SK-N-DZ (cell line): Measurements from ENCODE around the gene RAB25.

Source experiments
- DNase-seq: peaks from one replicate; pipeline ENCODE4 v3.0.0-alpha.2; 2015; ENCODE audit warnings: low spot score

The RAB25 gene

DNA sequence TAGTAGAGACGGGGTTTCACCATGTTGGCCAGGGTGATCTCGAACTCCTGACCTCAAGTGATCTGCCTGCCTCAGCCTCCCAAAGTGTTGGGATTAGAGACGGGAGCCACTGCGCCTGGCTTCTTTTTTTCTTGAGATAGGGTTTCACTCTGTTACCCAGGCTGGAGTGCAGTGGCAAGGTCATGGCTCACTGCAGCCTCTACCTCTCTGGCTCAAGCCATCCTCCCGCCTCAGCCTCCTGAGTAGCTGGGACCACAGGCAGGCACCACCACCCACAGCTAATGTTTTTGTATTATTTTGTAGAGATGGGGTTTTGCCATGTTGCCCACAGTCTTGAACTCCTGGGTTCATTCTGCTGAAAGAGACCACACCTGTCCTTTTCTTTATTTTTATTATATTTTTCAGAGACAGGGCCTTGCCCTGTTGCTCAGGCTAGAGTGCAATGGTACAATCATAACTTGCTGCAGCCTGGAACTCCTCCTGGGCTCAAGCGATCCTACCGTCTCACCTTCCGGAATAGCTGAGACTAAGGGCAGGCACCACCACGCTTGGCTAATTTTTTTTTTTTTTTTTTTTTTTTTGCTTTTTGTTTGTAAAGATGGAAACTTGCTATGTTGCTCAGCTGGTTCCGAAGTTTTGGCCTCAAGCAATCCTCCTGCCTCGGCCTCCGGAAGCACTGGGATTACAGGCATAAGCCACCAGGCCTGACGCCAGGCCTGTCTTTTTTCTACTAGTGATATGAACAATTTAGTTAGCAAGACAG is 56.6 kb downstream of the RAB25 start:
- DNase-seq = no peak

GRCh38 chr1:156118177-156118868 is 57.4 kb downstream of the RAB25 start:
- no peak for DNase-seq

DNA sequence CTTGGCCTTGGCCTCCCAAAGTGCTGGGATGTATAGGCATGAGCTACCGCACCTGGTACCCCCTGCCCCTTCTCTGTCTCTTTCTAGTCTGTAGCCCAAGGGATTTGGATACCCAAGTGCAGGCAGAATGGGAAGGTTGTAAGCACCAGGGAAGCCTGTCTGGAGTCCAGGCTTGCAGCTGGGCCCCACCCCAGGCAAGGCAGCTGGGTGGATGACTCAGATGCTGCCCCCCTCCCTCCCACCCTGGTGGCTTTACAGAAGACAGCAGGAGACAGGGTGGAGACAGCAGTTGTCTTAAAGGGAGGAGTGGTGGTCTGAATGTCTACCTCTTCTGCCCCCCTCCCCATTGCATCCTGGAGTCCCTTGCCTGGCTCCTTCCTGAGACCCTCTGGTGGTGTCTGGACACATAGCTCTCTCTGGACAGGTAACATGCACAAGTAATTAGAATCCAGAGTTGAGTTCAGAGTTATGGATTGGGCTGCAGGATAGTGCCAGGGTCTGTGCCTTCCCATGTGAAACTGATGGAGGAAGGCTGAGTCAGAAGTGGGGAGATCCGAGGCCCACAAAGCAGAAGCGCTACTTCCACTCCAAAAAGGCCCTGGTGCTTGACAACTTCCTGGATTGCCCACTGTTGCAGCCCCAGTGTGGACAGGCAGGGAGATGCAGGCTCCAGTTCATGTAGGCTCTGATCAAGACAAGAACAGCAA is 58.7 kb downstream of the RAB25 start:
- no peak for DNase-seq
